Cortex of kidney (tissue), 1 donor: ENCODE data around the gene ZNF740.

Source experiments
- DNase-seq: peaks from one replicate; lab custom pipeline; 2025; lab: John Stamatoyannopoulos, UW

The ZNF740 gene

DNA sequence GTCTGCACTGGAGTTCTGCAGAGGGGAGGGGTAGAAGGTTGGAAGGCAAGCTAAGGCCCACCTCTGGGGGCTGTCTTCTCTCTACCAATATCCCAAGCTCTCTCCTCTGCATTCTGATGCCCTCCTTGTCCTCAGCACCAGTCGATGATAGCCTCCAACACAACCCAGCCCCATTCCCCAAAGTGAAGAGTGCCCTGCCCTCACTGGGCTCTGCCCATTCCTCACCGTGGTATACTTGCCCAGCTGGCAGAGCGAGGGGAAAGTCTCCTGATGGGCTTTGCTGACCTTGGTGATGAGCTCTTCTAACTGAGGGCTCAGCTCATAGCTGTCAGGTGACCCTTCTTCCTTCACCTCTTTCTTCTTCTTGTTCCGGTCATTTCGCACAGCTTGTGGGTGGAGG is 33.7 kb downstream of the ZNF740 start:
- no peak for DNase-seq

GRCh38 chr12:53214687-53215455 is 34.3 kb downstream of the ZNF740 start:
- no peak for DNase-seq

GRCh38 chr12:53215497-53215896 is 35.0 kb downstream of the ZNF740 start:
- no peak for DNase-seq

DNA sequence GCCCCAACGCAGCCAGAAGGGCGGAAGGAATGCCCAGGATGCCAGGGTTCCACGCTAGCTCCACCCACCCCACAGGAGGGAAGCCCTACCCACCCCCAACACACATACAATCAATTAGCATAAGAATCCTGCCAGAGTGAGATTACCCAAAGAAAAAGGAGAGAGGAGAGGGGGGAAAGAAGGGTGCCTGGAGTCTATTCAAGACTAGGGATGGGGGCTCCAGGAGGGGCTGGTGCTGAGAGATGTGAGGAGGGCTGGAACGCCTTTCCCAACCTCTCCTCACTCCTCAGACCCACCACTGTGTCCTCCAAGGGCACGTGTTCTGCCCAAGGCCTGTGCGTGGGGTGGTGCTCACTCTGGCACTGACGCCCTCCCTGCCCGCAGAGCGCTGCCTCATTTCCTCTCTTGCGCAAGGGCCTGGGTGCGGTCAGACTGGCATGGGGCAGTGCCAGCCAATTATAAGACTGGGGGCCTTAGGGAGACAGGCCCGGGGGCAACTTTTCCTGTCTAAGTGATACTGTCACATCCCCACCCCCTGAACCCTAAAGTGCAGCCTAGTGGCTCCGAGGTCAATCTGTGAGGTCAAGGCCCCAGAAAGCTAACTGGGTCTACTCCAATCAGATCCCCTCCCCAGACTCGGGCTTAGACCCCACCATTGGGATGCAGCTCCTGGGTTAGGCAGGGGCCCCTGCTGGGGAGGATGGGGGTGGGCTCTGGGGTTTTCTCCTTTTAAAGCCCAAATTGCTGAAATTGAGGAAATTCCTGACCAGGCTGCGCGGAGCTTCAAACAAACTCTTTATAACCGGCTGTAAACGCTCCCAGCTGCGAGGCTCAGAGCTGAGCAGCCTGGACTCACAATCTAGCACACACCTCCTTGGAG is 36.8 kb downstream of the ZNF740 start:
- no peak for DNase-seq

DNA sequence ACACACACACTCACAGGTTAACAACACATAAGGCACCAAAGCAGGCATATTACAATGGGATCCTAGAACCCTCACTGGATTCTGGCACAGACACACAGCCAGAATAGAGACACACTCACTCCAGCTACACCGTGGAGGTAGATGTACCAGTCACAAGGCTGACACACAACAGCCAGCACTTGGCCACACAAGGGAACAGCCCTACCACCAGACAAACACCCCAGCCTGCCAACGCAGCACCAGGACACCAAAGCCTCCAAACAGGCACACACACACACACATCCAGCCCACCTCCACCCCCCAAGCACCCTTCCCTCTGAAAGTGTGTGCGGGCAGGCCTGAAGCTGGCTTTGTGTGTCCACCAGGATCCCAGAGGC is 37.4 kb downstream of the ZNF740 start:
- DNase-seq: no peak

- no peak for DNase-seq
Observed at GRCh38 chr12:53218551-53219291, 38.2 kb downstream of the ZNF740 start.

DNA sequence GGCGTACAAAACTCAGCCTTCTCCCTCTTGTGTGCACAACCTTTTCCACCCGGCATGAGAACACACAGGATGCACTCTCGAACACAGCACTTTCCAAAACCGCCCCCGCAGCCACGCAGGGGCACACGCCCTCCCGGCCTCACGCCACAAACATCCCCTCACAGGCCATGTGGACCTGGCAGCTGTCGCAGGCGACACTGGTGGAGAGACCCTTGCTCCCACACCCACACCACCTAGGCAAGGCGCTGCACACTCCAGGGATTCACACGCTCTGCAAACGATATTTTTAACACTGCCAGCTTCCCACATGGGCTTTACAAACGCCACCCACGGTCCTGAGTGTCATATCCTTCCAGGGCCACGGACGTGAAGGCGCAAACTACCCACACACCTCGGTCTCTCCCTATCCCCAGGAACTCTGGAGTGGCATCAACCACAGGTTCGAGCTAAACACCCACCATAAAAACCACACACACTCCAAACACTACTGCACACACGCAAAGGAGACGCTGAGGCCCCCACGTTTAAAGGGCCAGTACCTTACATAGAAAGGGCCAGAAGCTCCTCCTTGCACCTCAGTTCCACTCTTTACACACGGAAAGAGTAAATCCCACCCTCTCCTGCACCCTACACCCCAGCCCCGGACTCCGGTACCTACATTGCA is 38.9 kb downstream of the ZNF740 start:
- no peak for DNase-seq

GRCh38 chr12:53219956-53220693 is 39.6 kb downstream of the ZNF740 start:
- DNase-seq: no peak

- DNase-seq: peak; percentile 85
Observed at GRCh38 chr12:53220694-53221202, 40.2 kb downstream of the ZNF740 start.

GRCh38 chr12:53221203-53222080 is 40.9 kb downstream of the ZNF740 start:
- DNase-seq: no peak

- no peak for DNase-seq
Observed at GRCh38 chr12:53222170-53222721, 41.7 kb downstream of the ZNF740 start.

- no peak for DNase-seq
Observed at GRCh38 chr12:53222806-53223261, 42.3 kb downstream of the ZNF740 start.

DNA sequence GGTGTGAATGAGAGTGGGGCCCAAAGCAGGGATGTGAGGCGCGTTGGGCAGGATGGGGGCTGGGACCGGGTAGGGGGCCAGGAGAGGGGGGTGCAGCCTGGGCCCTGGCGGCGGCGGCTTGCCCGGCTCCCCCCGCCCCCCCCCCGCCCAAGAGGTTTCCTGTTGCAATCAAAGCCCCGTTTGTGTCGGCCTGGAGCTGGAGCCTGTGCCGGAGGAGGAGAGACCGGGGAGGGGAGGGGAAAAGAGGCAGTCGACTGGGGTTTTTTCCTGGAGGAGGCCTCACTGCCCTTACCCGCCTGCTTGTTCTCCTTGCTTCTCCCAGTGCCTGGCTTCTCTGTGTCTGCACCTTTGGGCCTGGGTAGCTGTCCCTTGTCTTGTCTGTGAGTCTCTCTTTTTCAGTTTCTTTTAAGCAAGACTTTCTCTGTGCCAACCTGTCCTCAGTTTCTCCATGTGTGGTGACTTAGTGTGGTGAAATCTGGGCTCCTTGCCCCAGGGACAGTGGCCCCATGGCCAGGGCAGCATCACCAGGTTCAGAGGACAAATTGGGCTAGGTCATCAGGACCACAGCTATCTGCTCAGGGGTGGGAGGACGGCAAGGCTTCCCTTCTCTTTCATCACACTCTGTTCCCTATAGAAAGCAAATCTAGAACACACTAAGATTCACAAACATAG is 43.0 kb downstream of the ZNF740 start:
- DNase-seq: no peak

- DNase-seq: no peak
Observed at GRCh38 chr12:53224061-53224896, 43.8 kb downstream of the ZNF740 start.

- no peak for DNase-seq
Observed at GRCh38 chr12:53224897-53225634, 44.5 kb downstream of the ZNF740 start.

- DNase-seq: no peak
Observed at GRCh38 chr12:53225635-53226424, 45.3 kb downstream of the ZNF740 start.

DNA sequence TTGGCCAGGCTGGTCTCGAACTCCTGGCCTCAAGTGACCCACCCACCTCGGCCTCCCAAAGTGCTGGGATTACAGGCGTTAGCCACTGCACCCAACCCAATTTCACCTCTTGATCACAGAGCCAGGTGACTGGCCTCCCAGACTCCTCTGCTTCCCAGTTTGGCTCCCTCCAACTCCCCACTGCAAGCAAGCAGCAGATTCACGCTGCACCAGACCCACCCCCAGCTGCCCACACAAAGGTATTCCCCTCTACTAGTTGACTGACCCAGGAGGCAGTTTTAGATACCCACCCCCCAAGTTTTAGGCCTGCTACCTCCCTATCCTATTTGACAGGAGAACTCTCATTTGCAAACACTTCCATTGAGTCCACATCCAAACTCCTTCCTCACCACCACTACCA is 46.3 kb downstream of the ZNF740 start:
- DNase-seq: no peak
